ENCODE results near the gene OR6J1. TPM values are rescaled to one million over a fixed set of nuclear protein-coding genes. Genes with fewer than 3 reads are reported as not detected.

The OR6J1 gene
- polyA plus RNA-seq, 3 donors = not detected

DNA sequence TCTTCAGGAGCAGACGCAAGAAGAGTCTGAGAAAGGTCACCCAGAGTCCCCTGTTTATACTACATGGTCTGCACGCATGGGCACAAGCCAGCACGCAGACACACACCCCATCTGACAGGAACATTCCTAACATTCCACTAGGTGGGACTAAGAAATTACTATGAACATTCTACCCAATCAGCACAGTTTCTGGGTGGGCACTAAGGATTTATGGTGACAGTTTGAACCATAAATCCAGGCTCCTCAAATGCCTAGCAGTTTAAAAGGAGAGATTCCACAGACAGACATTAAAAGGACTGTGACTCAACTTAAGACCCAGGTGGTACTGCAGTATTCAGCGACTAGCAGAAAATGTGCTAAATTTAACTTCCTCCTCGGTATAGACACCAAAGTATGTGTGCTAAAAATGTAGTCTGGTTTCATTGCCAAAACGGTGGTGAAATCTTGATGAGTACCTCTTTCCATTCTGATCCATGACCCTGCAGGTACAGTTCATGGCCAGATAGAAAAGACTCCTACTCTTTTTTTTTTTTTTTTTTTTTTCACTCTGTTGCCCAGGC is 29.8 kb downstream of the OR6J1 start:
- H3K9ac ChIP-seq (ENCODE audit: insufficient read depth, low read length, poor library complexity, severe bottlenecking) = no peak overlapping the region
- no peak for DNase-seq
- no peak overlapping the region for H3K4me2 ChIP-seq (replicated peaks; ENCODE audit: extremely low read depth, low read length, poor library complexity, severe bottlenecking)
- H2AFZ ChIP-seq (ENCODE audit: insufficient read depth, low read depth, low read length, poor library complexity, severe bottlenecking) = no peak overlapping the region
- Mint-ChIP-seq H3K36me3 (peaks cover 22 to 28% of the 10 kb centered on the region in 2 donors), H3K27ac (no peak overlapping the region), H3K4me1 (no peaks in the 10 kb centered on the region), H3K27me3 (ENCODE audit: low read depth in 3 of 3) (peaks cover 3 to 9% (median 8%) of the 10 kb centered on the region in 3 donors), H3K9me3 (peaks cover 0 to 3% (median 2%) of the 10 kb centered on the region in 7 donors), H3K4me3 (no peak overlapping the region)
- H4K20me1 ChIP-seq (ENCODE audit: insufficient read depth, low read length) = no peaks in the 10 kb centered on the region
- no peak overlapping the region for H3K27ac ChIP-seq (ENCODE audit: low read depth in 1 of 2, low read length in 2 of 2)
- H3K4me3 ChIP-seq (replicated peaks in 1 of 3; ENCODE audit: low read depth in 2 of 3, low read length in 3 of 3) = no peak overlapping the region
- no peaks in the 10 kb centered on the region for H3K79me2 ChIP-seq (ENCODE audit: insufficient read depth, low read length)
- intact Hi-C loops (cut with micrococcal nuclease) = no loop called here
- no peak for TF ChIP-seq CTCF (IDR thresholded peaks at IDR 0.05)
- no peaks in the 10 kb centered on the region for H3K27me3 ChIP-seq (ENCODE audit: control insufficient read depth in 2 of 2, insufficient read depth in 2 of 2, low read length in 2 of 2)
- H3K36me3 ChIP-seq (replicated peaks in 1 of 2; ENCODE audit: control insufficient read depth in 1 of 2, insufficient read depth in 2 of 2, low read length in 2 of 2) = peaks cover 17 to 26% of the 10 kb centered on the region in 2 donors
- WGBS (ENCODE audit: insufficient coverage) = 96% methylated on average over 3 of the region's 6 CpGs
- H3K4me1 ChIP-seq (ENCODE audit: control insufficient read depth in 1 of 2, insufficient read depth in 2 of 2, low read length in 2 of 2) = no peaks in the 10 kb centered on the region
- no peaks in the 10 kb centered on the region for H3K9me3 ChIP-seq (replicated peaks in 1 of 2; ENCODE audit: control insufficient read depth in 1 of 2, insufficient read depth in 1 of 2, low read length in 2 of 2)

DNA sequence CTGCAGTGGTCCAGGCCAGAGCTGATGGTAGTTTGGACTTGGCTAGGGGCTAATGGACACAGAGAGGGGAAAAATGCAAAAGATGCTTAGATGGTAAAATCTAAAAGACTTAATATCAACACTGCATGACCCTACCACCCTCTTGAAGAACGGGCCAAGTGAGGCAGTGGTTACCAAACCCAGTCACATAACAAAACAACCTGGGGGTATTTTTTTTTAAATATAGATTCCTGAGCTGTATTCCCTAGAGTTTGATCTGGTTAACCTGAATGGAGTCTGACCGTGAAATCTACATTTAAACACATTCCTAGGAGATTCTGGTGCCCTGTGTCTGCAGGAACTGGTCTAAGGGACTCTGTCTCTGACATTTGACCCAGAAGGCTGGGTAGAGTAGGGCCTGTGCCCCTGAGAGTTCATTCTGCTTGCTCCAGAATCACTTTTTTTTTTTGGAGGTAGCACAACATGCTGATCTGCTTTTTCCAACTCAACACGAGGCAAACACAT is 30.4 kb downstream of the OR6J1 start:
- Mint-ChIP-seq H3K9me3 (peaks cover 0 to 3% (median 2%) of the 10 kb centered on the region in 7 donors), H3K4me1 (no peaks in the 10 kb centered on the region), H3K36me3 (peaks cover 24 to 29% of the 10 kb centered on the region in 2 donors), H3K4me3 (no peak overlapping the region), H3K27me3 (ENCODE audit: low read depth in 3 of 3) (peaks cover 3 to 9% (median 6%) of the 10 kb centered on the region in 3 donors), H3K27ac (no peak overlapping the region)
- Histone ChIP-seq H3K79me2 (ENCODE audit: insufficient read depth, low read length) (no peaks in the 10 kb centered on the region), H3K4me1 (ENCODE audit: control insufficient read depth in 1 of 2, insufficient read depth in 2 of 2, low read length in 2 of 2) (no peaks in the 10 kb centered on the region), H3K9ac (ENCODE audit: insufficient read depth, low read length, poor library complexity, severe bottlenecking) (no peak overlapping the region), H3K4me3 (replicated peaks in 1 of 3; ENCODE audit: low read depth in 2 of 3, low read length in 3 of 3) (no peak overlapping the region), H2AFZ (ENCODE audit: insufficient read depth, low read depth, low read length, poor library complexity, severe bottlenecking) (no peak overlapping the region), H4K20me1 (ENCODE audit: insufficient read depth, low read length) (no peaks in the 10 kb centered on the region), H3K9me3 (replicated peaks in 1 of 2; ENCODE audit: control insufficient read depth in 1 of 2, insufficient read depth in 1 of 2, low read length in 2 of 2) (no peaks in the 10 kb centered on the region), H3K4me2 (replicated peaks; ENCODE audit: extremely low read depth, low read length, poor library complexity, severe bottlenecking) (no peak overlapping the region), H3K27ac (ENCODE audit: low read depth in 1 of 2, low read length in 2 of 2) (no peak overlapping the region), H3K36me3 (replicated peaks in 1 of 2; ENCODE audit: control insufficient read depth in 1 of 2, insufficient read depth in 2 of 2, low read length in 2 of 2) (peaks cover 17 to 27% of the 10 kb centered on the region in 2 donors), H3K27me3 (ENCODE audit: control insufficient read depth in 2 of 2, insufficient read depth in 2 of 2, low read length in 2 of 2) (no peaks in the 10 kb centered on the region)
- 100% methylated on average over 1 of the region's 3 CpGs for WGBS (ENCODE audit: insufficient coverage)
- TF ChIP-seq CTCF (IDR thresholded peaks at IDR 0.05) = no peak
- DNase-seq = no peak
- intact Hi-C loops (cut with micrococcal nuclease) = no loop called here
